Skeletal muscle satellite cell (primary cell): Measurements from ENCODE around the gene ENTPD2.
A peak's percentile ranks its signal among the peaks of the same experiment; 100 is the strongest.
"Not testable (repeated sequence)": the region's sequence is repeated elsewhere in the genome, so short reads cannot be mapped to it uniquely, and the experiment has no call there.

Experiments
- H3K27me3 ChIP-seq: 2 replicates; pipeline ENCODE4 v1.7.0; 2013; ENCODE audit warnings: low read length; ENCODE audit not compliant: control insufficient read depth, insufficient read depth
- H3K36me3 ChIP-seq: 2 replicates; pipeline ENCODE4 v1.7.0; 2013; ENCODE audit warnings: mild to moderate bottlenecking, control low read depth, low read length; ENCODE audit not compliant: insufficient read depth
- H3K4me1 ChIP-seq: 2 replicates; pipeline ENCODE4 v1.7.0; 2013; ENCODE audit warnings: low read length; ENCODE audit not compliant: control insufficient read depth, insufficient read depth
- H3K4me2 ChIP-seq: 2 replicates; pipeline ENCODE4 v1.7.0; 2013; ENCODE audit warnings: mild to moderate bottlenecking, low read length
- H3K4me3 ChIP-seq: 2 replicates; pipeline ENCODE4 v1.7.0; 2013; ENCODE audit warnings: low read length
- H3K9ac ChIP-seq: 2 replicates; pipeline ENCODE4 v1.7.0; 2013; ENCODE audit warnings: mild to moderate bottlenecking, low read depth, low read length, moderate library complexity
- H3K9me3 ChIP-seq: replicated peaks from 2 replicates; pipeline ENCODE4 v1.7.0; 2013; ENCODE audit warnings: mild to moderate bottlenecking, control low read depth, low read length

ENTPD2 gene

DNA sequence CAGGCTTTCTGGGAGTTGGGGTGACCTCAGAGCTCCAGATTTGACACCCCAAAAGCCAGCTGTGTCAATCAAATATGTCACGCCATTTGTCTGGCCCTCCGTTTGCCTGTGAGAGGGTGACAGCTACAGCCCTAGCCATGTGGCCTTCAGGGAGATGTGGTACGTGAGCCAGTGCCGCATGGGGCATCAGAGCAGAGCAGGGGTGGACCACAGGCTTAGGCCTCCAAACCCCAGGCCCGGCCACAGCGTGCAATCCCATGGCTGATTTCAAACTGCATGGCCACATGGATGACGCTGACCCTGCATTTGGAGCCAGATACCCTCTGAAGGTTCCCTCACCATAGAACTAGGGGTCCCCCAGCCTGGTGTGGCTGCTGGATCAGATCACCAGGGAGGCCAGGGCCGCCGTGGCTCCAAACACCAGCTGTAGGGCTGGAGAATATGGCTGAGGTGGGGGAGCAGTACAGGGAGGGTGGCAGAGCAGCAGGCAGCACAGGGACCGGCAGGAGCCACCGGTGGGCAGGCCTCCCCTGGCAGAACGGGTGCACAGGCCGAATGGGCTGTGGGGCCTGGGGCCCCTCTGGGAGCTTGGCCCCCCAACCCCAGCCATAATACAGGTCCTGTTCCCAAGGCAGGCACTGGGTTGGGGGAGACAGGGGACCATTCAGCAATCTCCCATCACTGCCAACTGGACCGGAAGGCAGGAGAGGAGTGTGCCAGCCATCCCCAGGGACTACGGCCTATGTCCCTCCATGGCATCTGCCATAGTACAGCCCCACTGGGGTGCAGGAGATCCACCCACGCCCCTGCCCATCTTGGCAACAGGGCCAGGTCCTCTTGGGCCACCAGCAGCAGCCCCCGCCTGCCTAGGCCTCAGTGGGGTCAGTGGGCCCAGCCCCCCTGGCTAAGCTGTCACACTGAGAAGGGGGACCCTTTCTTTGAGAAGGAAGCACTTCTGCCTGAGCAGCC lies 15.0 kb upstream of the ENTPD2 start:
- H3K9ac ChIP-seq: no peak overlapping the region
- no peaks in the 10 kb centered on the region for H3K27me3 ChIP-seq
- peaks cover 15% of the 10 kb centered on the region for H3K4me1 ChIP-seq
- no peaks in the 10 kb centered on the region for H3K36me3 ChIP-seq
- H3K4me2 ChIP-seq: peak overlapping the region; percentile 91
- H3K4me3 ChIP-seq: peak overlapping the region; percentile 76
- H3K9me3 ChIP-seq: no peaks in the 10 kb centered on the region

DNA sequence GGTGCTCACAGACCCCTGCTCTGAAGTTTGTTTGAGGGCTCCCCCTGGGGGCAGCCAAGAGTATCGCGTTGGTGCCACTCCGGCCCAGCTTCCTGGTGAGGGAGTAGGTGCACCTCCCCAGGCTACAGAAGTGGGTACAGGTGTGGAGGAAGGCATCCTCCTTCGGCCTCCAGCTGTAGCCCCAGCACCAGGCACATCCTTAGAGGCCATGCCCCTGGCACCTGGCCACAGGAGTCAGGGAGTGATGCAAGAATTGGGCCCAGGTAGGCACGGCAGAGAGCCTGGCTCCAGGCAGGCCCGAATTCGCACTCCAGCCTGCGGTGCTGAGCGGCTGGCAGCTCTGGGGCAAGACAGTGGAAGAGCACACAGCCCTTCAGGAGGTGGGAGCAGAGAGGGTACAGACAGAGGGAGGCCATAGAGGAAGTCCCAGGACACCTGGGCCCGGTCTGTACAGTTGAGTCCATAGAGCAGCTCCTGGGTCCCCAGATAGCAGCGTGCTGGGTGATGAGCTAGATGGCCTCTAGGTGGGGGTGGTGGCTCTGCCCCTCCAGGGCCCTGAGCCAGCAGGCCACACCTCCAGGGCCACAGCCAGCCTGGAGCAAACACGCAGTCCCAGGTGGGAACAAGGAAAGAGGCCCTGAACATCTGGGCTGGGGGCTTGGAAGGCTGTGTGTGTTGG lies 14.1 kb upstream of the ENTPD2 start:
- Histone ChIP-seq H3K4me1 (peaks cover 15% of the 10 kb centered on the region), H3K9ac (no peak overlapping the region), H3K9me3 (no peaks in the 10 kb centered on the region), H3K4me3 (no peak overlapping the region), H3K4me2 (no peak overlapping the region), H3K27me3 (no peaks in the 10 kb centered on the region), H3K36me3 (no peaks in the 10 kb centered on the region)

DNA sequence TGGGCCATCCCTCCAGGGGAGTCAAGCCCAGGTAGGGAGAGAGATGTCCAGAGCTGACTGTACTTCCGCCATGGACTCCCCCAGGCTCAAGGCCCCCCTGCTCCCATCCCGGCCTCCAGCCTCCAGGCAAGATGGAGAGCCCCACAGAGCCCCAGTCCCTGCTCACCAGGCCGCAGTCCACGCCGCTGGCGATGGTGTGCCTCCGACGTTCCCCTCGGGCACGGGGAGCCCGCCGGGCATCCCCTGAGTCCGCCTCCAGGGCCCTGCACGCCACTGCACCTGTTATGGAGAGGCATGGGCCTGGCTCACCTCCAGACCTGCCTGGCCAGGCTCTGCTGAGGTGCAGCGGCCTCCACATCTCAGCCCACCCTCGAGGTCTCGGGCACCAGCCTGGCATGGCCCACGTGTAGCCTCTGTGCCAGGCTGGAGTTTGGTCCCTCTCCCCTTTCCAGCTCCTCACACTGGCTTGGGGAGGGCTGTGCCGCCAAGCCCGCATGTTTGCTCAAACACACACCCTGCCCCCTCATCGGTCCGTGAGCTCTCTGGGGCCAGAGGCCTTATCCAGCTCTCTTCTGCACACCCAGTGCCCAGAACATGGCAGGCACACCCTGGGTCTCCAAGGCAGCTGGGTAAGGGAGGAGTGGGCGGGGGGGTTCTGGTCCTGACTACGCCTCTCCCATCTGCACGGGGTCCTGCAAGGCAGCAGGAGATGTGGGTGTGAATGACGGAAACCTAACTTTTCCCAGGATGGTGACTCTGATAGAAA lies 12.4 kb upstream of the ENTPD2 start:
- Histone ChIP-seq H3K4me3 (no peak overlapping the region), H3K9ac (no peak overlapping the region), H3K27me3 (no peaks in the 10 kb centered on the region), H3K36me3 (no peaks in the 10 kb centered on the region), H3K4me1 (peaks cover 14% of the 10 kb centered on the region), H3K9me3 (no peaks in the 10 kb centered on the region), H3K4me2 (no peak overlapping the region)

DNA sequence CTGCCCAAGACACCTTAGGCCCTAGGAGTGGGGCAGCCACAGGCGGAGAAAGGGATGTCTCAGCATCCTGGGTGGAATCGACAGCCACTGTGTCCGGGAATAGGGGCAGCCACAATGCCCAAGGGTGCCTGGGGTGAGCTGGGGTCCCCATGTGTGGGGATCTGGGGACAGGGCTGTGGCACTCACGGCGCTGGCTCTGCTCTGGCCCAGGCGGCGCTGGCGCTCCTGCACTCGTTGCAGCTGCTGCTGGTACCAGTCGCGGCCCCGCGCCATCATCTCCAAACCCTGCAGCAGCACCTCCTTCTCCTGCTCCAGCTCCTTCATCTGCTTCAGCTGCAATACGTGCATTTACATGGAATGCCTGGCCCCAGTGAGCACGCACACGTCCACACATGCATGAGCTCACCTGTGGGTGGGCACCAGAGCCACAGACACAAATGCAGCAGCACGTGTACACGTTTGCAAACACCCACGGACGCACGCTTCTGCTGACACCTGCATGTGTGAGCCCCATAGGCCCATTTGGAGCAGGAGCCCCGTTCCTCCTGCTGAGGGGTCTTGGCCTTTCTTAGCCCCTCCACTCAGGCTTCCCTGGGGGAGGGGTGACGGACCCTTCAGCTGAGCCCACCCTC lies 11.6 kb upstream of the ENTPD2 start:
- Histone ChIP-seq H3K36me3 (no peaks in the 10 kb centered on the region), H3K4me2 (no peak overlapping the region), H3K27me3 (no peaks in the 10 kb centered on the region), H3K9me3 (no peaks in the 10 kb centered on the region), H3K4me1 (peaks cover 7% of the 10 kb centered on the region), H3K4me3 (no peak overlapping the region), H3K9ac (no peak overlapping the region)

DNA sequence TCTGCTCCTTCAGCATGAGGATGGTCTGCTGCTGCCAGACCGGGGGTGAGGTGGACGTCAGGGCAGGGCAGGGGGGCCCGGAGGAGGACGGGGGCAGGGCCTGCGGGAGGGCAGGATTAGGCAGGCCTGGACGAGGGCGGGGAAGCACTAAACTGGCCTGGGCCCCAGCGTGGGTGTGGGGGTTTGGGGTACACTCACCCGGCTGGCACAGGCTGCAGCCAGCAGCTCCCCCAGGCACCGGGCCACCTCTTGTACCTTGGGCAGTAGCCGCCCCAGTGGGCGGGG lies 11.0 kb upstream of the ENTPD2 start:
- Histone ChIP-seq H3K9me3 (no peaks in the 10 kb centered on the region), H3K4me3 (no peak overlapping the region), H3K36me3 (no peaks in the 10 kb centered on the region), H3K27me3 (no peaks in the 10 kb centered on the region), H3K4me1 (peaks cover 7% of the 10 kb centered on the region), H3K4me2 (no peak overlapping the region), H3K9ac (no peak overlapping the region)

DNA sequence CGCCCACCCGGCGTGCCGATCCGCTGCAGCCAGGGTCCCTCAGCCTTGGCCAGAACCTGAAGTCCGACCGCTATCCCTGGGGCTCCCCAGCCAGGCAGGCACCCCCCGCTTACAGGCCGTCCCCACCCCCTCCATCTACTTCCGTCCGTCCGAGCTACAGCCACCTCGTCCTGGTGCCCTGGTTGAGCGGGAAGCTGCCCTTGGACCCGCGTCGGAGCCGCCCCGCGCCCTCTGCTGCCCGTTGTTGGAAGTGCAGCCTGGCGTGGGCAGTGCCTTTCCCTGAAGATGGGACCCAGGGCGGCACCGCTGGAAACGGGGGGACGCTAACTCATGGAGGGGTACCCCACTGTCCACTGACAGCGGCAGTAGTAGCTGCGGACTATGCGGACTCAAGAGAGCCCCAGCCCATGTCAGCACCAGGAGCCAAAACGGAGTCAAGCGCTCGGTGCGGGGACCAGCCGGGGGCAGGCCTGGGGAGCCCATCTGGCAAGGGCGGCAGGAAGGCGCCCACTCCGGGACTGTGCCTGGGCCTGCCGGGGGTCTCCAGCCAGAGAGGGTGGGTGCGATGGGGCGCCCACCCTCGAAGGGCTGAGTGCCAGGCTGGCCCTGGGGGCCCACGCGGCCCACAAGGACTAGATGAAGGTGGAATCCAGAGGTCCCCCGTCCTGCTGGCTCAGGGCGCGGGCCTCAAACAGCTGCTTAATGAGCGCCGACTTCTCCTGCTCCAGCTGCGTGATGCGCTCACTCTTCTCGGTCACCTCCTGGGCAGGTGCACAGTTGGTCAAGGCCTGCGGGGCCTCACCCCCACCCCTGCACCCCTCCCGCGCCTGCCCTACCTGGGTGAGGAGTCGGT lies 10.4 kb upstream of the ENTPD2 start:
- no peaks in the 10 kb centered on the region for H3K27me3 ChIP-seq
- H3K36me3 ChIP-seq: no peaks in the 10 kb centered on the region
- no peak overlapping the region for H3K4me3 ChIP-seq
- H3K9me3 ChIP-seq: no peaks in the 10 kb centered on the region
- H3K4me1 ChIP-seq: peaks cover 3% of the 10 kb centered on the region
- no peak overlapping the region for H3K9ac ChIP-seq
- H3K4me2 ChIP-seq: no peak overlapping the region

DNA sequence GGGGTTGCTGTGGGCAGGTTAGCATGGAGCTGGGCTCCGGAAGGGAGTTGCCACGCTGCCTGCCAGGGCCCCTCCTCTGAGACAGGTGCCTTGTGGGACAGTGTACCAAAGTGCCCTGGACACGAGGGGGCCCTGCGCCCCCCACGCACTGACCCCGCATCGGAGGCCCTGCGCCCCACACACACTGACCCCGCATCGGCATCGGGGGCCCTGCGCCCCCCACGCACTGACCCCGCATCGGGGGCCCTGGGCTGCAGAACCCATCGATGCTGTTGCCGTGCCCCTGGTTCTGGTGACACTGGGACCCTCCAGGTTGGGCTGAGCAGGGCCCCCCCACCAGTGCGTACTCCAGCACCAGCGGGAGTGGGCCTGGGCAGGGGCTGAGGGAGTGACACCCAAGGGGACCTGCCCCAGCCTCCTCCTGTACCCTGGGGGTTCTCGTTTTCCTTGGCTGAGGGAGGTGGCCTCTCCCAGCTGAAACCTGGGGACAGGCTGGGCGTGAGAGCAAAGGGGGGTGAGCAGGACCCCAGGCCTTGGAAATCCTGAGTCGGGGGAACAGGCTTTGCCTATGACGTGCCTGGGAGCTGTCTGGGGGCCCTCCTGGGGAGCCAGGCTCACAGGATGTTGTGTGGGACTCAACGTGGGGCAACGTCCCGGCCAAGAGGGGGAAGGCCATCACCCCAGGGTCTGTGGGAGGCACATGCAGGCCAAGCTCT lies 9.6 kb upstream of the ENTPD2 start:
- Histone ChIP-seq H3K9ac (no peak overlapping the region), H3K9me3 (no peaks in the 10 kb centered on the region), H3K27me3 (peaks cover 6% of the 10 kb centered on the region), H3K36me3 (no peaks in the 10 kb centered on the region), H3K4me1 (no peaks in the 10 kb centered on the region), H3K4me3 (no peak overlapping the region), H3K4me2 (no peak overlapping the region)

DNA sequence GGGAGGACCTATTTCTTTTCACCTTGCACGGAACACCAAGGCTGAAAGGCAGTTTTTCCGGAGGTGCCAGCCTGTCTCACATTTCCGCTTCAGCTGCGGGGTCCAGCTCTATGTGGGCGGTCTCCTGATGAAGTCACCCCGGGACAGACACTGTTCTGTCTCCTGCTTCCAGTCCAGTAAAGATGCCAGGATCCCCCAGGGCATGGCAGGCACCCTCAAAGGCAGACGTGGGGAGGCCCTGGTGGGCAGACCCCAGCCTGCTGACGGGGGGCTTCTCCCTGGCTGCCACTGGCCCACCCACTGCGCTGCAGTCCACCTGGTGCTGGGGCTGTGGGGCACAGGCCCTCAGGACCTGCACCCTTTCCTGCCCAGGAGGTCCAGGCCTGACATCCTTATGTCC lies 8.9 kb upstream of the ENTPD2 start:
- not testable (repeated sequence) for H3K4me2 ChIP-seq, H3K4me3 ChIP-seq, H3K9me3 ChIP-seq, H3K4me1 ChIP-seq, H3K36me3 ChIP-seq, H3K27me3 ChIP-seq, H3K9ac ChIP-seq

DNA sequence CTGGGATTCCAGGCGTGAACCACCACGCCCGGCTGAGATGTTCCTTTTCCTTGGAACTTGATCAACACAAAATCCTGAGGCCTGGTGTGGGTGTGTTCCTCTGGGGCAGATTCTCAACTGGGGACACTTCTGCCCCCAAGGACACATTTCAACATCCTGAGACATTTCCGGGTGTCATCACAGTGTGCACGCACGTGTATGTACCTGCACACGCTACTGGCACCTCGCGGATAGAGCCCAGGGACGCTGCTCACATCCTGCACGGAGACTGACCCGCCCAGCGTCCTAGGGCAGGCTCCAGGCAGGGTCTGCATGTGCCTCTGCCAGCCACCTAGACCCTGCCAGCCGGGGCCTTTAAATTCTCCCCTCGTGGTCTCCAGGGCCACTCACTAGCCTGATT lies 8.5 kb upstream of the ENTPD2 start:
- no peaks in the 10 kb centered on the region for H3K4me1 ChIP-seq
- peaks cover 10% of the 10 kb centered on the region for H3K27me3 ChIP-seq
- no peak overlapping the region for H3K9ac ChIP-seq
- H3K4me3 ChIP-seq: no peak overlapping the region
- no peaks in the 10 kb centered on the region for H3K9me3 ChIP-seq
- H3K4me2 ChIP-seq: no peak overlapping the region
- no peaks in the 10 kb centered on the region for H3K36me3 ChIP-seq

DNA sequence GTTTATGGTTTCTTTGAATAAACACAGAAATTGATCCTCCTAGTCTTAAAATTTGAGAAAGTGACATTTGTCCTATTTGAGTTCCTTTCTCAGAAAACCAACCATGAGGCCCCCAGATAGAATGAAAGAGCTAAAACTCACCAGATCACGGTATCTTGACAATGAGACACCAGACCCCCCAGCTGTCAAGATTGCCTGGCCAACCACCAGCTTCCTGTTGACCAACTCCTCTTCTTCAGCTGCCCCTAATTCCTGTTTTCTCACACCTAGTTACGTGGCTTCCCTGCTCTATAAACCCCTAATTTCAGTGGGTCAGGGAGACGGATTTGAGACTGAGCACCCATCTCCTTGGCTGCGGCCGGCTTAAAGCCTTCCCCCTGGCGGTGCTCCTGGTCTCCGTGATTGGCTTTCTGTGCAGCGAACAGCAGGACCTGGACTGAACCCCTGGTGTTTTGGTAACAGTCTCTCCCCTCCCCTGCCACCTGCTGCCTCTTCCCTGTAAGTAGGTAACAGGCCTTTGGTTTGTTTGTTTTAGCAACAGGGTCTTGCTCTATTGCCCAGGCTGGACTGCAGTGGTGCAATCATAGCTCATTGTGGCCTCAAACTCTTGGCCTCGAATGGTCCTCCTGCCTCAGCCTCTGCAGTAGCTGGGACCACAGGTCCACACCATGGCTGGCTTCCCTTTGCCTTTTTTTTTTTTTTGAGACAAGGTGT lies 4.8 kb upstream of the ENTPD2 start:
- Histone ChIP-seq H3K4me2 (no peak overlapping the region), H3K9ac (no peak overlapping the region), H3K36me3 (no peaks in the 10 kb centered on the region), H3K27me3 (peaks cover 38% of the 10 kb centered on the region), H3K4me3 (no peak overlapping the region), H3K9me3 (no peaks in the 10 kb centered on the region), H3K4me1 (peaks cover 6% of the 10 kb centered on the region)
